ENCODE measurements around the gene NKRF.
"Not testable (repeated sequence)": the region's sequence is repeated elsewhere in the genome, so short reads cannot be mapped to it uniquely, and the experiment has no call there.

The NKRF gene

GRCh38 chrX:119606280-119607017 is at the start of gene NKRF:
Gene NKRF (minus strand): TSS chrX:119606424.
- DNase-seq (ENCODE audit: low read depth): peak; percentile 76

GRCh38 chrX:119655125-119655524 is 48.9 kb upstream of the NKRF start:
- DNase-seq (ENCODE audit: low read depth): peak; percentile 49

GRCh38 chrX:119654112-119654531 is 47.9 kb upstream of the NKRF start:
- no peak for DNase-seq (ENCODE audit: low read depth)

GRCh38 chrX:119648421-119648775 is 42.2 kb upstream of the NKRF start:
- DNase-seq (ENCODE audit: low read depth): no peak

GRCh38 chrX:119647552-119648420 is 41.6 kb upstream of the NKRF start:
- DNase-seq (ENCODE audit: low read depth): peak; percentile 48

- no peak for DNase-seq (ENCODE audit: low read depth)
Measured at GRCh38 chrX:119647089-119647488, 40.9 kb upstream of the NKRF start.

GRCh38 chrX:119646515-119646914 is 40.3 kb upstream of the NKRF start:
- no peak for DNase-seq (ENCODE audit: low read depth)

GRCh38 chrX:119643696-119644095 is 37.5 kb upstream of the NKRF start:
- no peak for DNase-seq (ENCODE audit: low read depth)

GRCh38 chrX:119640731-119641170 is 34.5 kb upstream of the NKRF start:
- no peak for DNase-seq (ENCODE audit: low read depth)

- no peak for DNase-seq (ENCODE audit: low read depth)
Measured at GRCh38 chrX:119638725-119639471, 32.7 kb upstream of the NKRF start.

- DNase-seq (ENCODE audit: low read depth): not testable (repeated sequence)
Measured at GRCh38 chrX:119637421-119637820, 31.2 kb upstream of the NKRF start.

- no peak for DNase-seq (ENCODE audit: low read depth)
Measured at GRCh38 chrX:119636419-119636818, 30.2 kb upstream of the NKRF start.

GRCh38 chrX:119635799-119636198 is 29.6 kb upstream of the NKRF start:
- DNase-seq (ENCODE audit: low read depth): no peak

- no peak for DNase-seq (ENCODE audit: low read depth)
Measured at GRCh38 chrX:119635179-119635578, 29.0 kb upstream of the NKRF start.

- no peak for DNase-seq (ENCODE audit: low read depth)
Measured at GRCh38 chrX:119625843-119626242, 19.6 kb upstream of the NKRF start.

GRCh38 chrX:119624951-119625668 is 18.9 kb upstream of the NKRF start:
- DNase-seq (ENCODE audit: low read depth): no peak

GRCh38 chrX:119624417-119624816 is 18.2 kb upstream of the NKRF start:
- no peak for DNase-seq (ENCODE audit: low read depth)

GRCh38 chrX:119622356-119623232 is 16.4 kb upstream of the NKRF start:
- DNase-seq (ENCODE audit: low read depth): no peak

- no peak for DNase-seq (ENCODE audit: low read depth)
Measured at GRCh38 chrX:119618439-119618838, 12.2 kb upstream of the NKRF start.

- no peak for DNase-seq (ENCODE audit: low read depth)
Measured at GRCh38 chrX:119617517-119618164, 11.4 kb upstream of the NKRF start.
